GM18868 (cell line): Measurements from ENCODE around the gene RIOK3.
"Not testable (repeated sequence)": the region's sequence is repeated elsewhere in the genome, so short reads cannot be mapped to it uniquely, and the experiment has no call there.

Source experiments
- ATAC-seq: cut with Tn5 transposase; IDR thresholded peaks from one replicate; pipeline ENCODE4 v1.9.1; 2021; ENCODE audit warnings: mild to moderate bottlenecking, moderate library complexity; ENCODE audit not compliant: unreplicated experiment

Gene RIOK3

GRCh38 chr18:23450022-23450421 lies 3.1 kb upstream of the RIOK3 start:
- no peak for ATAC-seq

GRCh38 chr18:23451011-23451410 lies 2.1 kb upstream of the RIOK3 start:
- ATAC-seq, result no peak

- no peak for ATAC-seq
These were observed 1.6 kb upstream of the RIOK3 start for GRCh38 chr18:23451491-23451890.

GRCh38 chr18:23452347-23452727 lies 750 bp upstream of the RIOK3 start:
- no peak for ATAC-seq

GRCh38 chr18:23453680-23454058 lies 582 bp downstream of the RIOK3 start:
- peak; percentile 2 for ATAC-seq

GRCh38 chr18:23456835-23457234 lies 3.7 kb downstream of the RIOK3 start:
- ATAC-seq, result no peak

GRCh38 chr18:23458830-23459529 lies 5.9 kb downstream of the RIOK3 start:
- no peak for ATAC-seq

GRCh38 chr18:23459530-23459921 lies 6.4 kb downstream of the RIOK3 start:
- no peak for ATAC-seq

- ATAC-seq, result no peak
These were observed 7.5 kb downstream of the RIOK3 start for GRCh38 chr18:23460285-23461273.

- no peak for ATAC-seq
These were observed 9.8 kb downstream of the RIOK3 start for GRCh38 chr18:23462876-23463275.

- no peak for ATAC-seq
These were observed 15.8 kb downstream of the RIOK3 start for GRCh38 chr18:23468753-23469459.

- ATAC-seq, result no peak
These were observed 17.7 kb downstream of the RIOK3 start for GRCh38 chr18:23470620-23471387.

- ATAC-seq, result no peak
These were observed 18.4 kb downstream of the RIOK3 start for GRCh38 chr18:23471486-23471885.

- ATAC-seq, result peak; percentile 82
These were observed 26.9 kb downstream of the RIOK3 start for GRCh38 chr18:23479829-23480505.

- ATAC-seq, result no peak
These were observed 31.6 kb downstream of the RIOK3 start for GRCh38 chr18:23484561-23485182.

- ATAC-seq, result no peak
These were observed 32.3 kb downstream of the RIOK3 start for GRCh38 chr18:23485386-23485785.

- peak; percentile 82 for ATAC-seq
These were observed 34.9 kb downstream of the RIOK3 start for GRCh38 chr18:23487738-23488570.

GRCh38 chr18:23489586-23489985 lies 36.5 kb downstream of the RIOK3 start:
- ATAC-seq, result not testable (repeated sequence)

- no peak for ATAC-seq
These were observed 40.6 kb downstream of the RIOK3 start for GRCh38 chr18:23493654-23494053.
